Ishikawa (cell line): ENCODE data around the gene POMT2.

ENCODE experiments used
- CEBPB ChIP-seq: IDR thresholded peaks from 2 replicates; pipeline ENCODE4 v1.6.1; 2012
- CREB1 ChIP-seq: IDR thresholded peaks from 2 replicates; pipeline ENCODE4 v1.6.1; 2012; ENCODE audit warnings: low read depth
- EGR1 ChIP-seq: IDR thresholded peaks from 2 replicates; pipeline ENCODE4 v1.6.1; 2012
- EP300 ChIP-seq: IDR thresholded peaks from 2 replicates; pipeline ENCODE4 v1.6.1; 2012; ENCODE audit warnings: borderline replicate concordance
- FOXM1 ChIP-seq: IDR thresholded peaks from 2 replicates; pipeline ENCODE4 v1.6.1; 2012; ENCODE audit warnings: low read depth, borderline replicate concordance
- NFIC ChIP-seq: IDR thresholded peaks from 2 replicates; pipeline ENCODE4 v1.6.1; 2012
- RAD21 ChIP-seq: IDR thresholded peaks from 2 replicates; pipeline ENCODE4 v1.6.1; 2012; ENCODE audit warnings: low read depth
- TAF1 ChIP-seq: IDR thresholded peaks from 2 replicates; pipeline ENCODE4 v1.6.1; 2012; ENCODE audit warnings: low read depth, mild to moderate bottlenecking
- TCF12 ChIP-seq: IDR thresholded peaks from 2 replicates; pipeline ENCODE4 v1.6.1; 2012; ENCODE audit warnings: low read depth
- TEAD4 ChIP-seq: IDR thresholded peaks from 2 replicates; pipeline ENCODE4 v1.6.1; 2012
- YY1 ChIP-seq: IDR thresholded peaks from 2 replicates; pipeline ENCODE4 v1.6.1; 2012; ENCODE audit warnings: low read depth
- ZBTB7A ChIP-seq: IDR thresholded peaks from 2 replicates; pipeline ENCODE4 v1.6.1; 2012; ENCODE audit warnings: low read depth
- TF ChIP-seq, protein P1 (sequence below): IDR thresholded peaks from 2 replicates; pipeline ENCODE4 v1.6.1; 2012
- TF ChIP-seq, protein P2 (sequence below): IDR thresholded peaks from 2 replicates; pipeline ENCODE4 v1.6.1; 2012
- TF ChIP-seq, protein P3 (sequence below): IDR thresholded peaks from 2 replicates; pipeline ENCODE4 v1.6.1; 2012; ENCODE audit warnings: low read depth, mild to moderate bottlenecking

The POMT2 gene

DNA sequence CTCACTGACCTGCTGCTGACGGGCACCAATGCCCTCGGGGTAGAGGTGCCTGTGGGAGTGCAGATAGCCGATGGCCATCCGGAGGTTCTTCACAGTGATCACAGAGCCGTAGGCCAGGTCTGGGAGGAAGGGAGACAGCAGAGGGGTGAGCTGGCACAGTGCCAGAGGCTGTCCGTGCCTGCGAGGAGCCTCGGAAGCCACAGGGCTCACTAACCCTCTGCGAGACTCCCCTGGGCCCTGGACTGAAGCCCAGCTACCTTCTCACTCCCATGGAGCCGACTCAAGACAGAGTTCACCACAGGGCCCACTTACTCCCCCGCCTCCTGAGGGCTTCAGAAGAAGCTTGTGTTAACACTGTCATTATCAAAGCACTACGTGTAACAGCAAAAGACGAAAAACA lies 24.5 kb downstream of the POMT2 start:
- TF ChIP-seq NFIC (peak; percentile 43; the same call in 1 of the 2 replicates), RAD21 (no peak), EP300 (no peak), CEBPB (no peak)

DNA sequence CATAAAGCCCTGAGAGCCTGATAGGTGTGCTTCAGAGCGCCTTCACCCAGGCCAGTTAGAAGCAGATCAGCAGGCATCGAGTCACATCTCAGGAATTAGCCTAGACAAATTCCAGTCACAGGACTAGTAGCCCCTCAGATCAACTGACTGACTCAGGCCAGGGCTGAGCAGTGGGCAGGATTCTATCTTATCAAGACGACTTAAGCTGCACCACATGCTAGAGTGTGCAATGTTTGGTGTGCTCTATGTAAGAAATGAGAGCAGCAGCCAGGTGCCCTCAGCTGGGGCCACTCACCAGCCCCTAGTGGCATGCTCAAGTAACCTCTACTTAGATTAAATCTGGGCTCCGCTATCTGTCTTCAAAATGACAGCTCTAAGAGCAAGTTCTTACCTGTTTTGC lies 30.0 kb downstream of the POMT2 start:
- TF ChIP-seq, protein P1, sequence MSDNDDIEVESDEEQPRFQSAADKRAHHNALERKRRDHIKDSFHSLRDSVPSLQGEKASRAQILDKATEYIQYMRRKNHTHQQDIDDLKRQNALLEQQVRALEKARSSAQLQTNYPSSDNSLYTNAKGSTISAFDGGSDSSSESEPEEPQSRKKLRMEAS, result no peak
- no peak for TF ChIP-seq TAF1
- no peak for TF ChIP-seq YY1
- no peak for TF ChIP-seq TEAD4
- TF ChIP-seq ZBTB7A, result no peak
- TF ChIP-seq FOXM1, result no peak
- TF ChIP-seq NFIC, result no peak
- TF ChIP-seq, protein P2, sequence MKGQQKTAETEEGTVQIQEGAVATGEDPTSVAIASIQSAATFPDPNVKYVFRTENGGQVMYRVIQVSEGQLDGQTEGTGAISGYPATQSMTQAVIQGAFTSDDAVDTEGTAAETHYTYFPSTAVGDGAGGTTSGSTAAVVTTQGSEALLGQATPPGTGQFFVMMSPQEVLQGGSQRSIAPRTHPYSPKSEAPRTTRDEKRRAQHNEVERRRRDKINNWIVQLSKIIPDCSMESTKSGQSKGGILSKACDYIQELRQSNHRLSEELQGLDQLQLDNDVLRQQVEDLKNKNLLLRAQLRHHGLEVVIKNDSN, result no peak
- TF ChIP-seq TCF12, result no peak
- no peak for TF ChIP-seq RAD21
- TF ChIP-seq EP300, result no peak

DNA sequence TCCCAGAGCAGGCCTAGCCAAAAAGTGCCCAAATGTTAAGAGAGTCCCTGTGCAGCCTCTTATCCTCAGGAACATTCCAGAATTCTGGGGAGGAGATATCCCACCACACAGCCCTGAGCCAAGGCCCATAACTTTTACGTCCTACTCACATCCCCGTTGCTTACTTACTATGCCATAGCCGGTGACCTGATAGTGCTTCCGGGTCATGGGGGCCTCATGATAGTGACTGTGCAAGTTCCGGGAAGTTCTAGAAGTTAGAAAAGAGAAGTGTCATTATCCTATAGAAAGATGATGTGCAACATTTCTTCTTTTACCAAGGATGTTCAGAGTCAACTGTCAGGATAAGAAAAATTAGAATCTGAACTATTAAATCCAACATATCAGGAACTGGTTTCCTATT lies 34.1 kb downstream of the POMT2 start:
- no peak for TF ChIP-seq FOXM1
- TF ChIP-seq, protein P2, result no peak
- TF ChIP-seq RAD21, result no peak
- TF ChIP-seq, protein P3, sequence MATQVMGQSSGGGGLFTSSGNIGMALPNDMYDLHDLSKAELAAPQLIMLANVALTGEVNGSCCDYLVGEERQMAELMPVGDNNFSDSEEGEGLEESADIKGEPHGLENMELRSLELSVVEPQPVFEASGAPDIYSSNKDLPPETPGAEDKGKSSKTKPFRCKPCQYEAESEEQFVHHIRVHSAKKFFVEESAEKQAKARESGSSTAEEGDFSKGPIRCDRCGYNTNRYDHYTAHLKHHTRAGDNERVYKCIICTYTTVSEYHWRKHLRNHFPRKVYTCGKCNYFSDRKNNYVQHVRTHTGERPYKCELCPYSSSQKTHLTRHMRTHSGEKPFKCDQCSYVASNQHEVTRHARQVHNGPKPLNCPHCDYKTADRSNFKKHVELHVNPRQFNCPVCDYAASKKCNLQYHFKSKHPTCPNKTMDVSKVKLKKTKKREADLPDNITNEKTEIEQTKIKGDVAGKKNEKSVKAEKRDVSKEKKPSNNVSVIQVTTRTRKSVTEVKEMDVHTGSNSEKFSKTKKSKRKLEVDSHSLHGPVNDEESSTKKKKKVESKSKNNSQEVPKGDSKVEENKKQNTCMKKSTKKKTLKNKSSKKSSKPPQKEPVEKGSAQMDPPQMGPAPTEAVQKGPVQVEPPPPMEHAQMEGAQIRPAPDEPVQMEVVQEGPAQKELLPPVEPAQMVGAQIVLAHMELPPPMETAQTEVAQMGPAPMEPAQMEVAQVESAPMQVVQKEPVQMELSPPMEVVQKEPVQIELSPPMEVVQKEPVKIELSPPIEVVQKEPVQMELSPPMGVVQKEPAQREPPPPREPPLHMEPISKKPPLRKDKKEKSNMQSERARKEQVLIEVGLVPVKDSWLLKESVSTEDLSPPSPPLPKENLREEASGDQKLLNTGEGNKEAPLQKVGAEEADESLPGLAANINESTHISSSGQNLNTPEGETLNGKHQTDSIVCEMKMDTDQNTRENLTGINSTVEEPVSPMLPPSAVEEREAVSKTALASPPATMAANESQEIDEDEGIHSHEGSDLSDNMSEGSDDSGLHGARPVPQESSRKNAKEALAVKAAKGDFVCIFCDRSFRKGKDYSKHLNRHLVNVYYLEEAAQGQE, result no peak
- TF ChIP-seq TAF1, result no peak
- no peak for TF ChIP-seq TCF12
- TF ChIP-seq NFIC, result no peak
- no peak for TF ChIP-seq EP300
- TF ChIP-seq CREB1, result no peak
- TF ChIP-seq TEAD4, result no peak
- no peak for TF ChIP-seq CEBPB
- no peak for TF ChIP-seq YY1
- TF ChIP-seq ZBTB7A, result no peak
- no peak for TF ChIP-seq EGR1
- TF ChIP-seq, protein P1, result no peak

DNA sequence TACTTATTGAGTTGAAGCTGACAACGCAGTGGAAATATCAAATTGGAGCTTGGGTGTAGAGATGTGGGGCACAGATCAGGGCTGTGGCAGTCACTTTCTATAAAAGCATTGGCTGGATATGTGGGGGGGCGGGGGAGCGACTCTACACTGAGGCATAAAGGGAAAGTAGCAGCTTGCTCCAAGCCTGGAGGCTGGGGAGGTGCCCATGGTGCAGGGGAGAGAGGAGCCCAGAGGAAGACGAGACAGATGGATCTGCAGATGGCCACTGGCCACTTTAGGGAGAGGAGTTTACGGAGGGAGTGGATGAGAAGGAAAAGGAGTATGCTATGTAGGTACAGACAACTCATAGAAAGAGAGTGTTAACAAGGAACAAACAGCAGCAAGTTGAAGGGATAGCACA lies 36.2 kb downstream of the POMT2 start:
- TF ChIP-seq, protein P2, result no peak

DNA sequence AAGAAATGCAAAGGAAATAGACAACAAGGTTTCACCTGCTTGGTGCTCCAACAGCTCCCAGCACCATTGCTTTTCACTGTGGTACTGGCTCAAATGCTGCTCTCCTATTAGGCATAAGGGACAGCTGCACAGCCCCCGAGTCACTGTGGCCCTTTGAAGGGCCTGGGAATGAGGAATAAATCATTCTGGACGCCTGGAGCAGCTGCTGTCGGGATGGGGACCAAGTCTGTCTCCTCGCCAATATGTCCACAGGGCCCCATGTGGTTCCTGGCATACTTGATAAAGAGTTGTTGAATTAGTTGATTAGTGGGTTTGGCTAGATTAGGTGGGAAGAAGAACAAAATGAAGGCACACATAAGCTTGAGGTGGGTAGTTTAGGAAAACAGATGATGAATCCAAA lies 36.6 kb downstream of the POMT2 start:
- TF ChIP-seq ZBTB7A (no peak), FOXM1 (no peak), EP300 (no peak), TCF12 (no peak), CREB1 (no peak), RAD21 (no peak), YY1 (no peak), CEBPB (no peak), NFIC (no peak), TAF1 (no peak), EGR1 (no peak), TEAD4 (no peak)
- TF ChIP-seq, protein P2, result no peak
- TF ChIP-seq, protein P1, result no peak
- TF ChIP-seq, protein P3, result no peak
